Osteoblast (primary cell): ENCODE measurements around the gene DNAH10. TPM values are rescaled to one million over a fixed set of nuclear protein-coding genes. Genes with fewer than 3 reads are reported as not detected.

Source experiments
- DNase-seq: peaks from one replicate; pipeline ENCODE4 v3.0.0; 2011; ENCODE audit warnings: low spot score, mixed read lengths; ENCODE audit not compliant: insufficient read length; ENCODE audit errors: missing footprints
- H2AFZ ChIP-seq: 2 replicates; pipeline ENCODE4 v1.6.0; 2011; ENCODE audit warnings: mild to moderate bottlenecking, low read length
- H3K27ac ChIP-seq: 2 replicates; pipeline ENCODE4 v1.5.1; 2011; ENCODE audit warnings: mild to moderate bottlenecking, low read depth, low read length, moderate library complexity
- H3K27me3 ChIP-seq: 2 replicates; pipeline ENCODE4 v1.6.0; 2012; ENCODE audit warnings: mild to moderate bottlenecking, control low read depth, inconsistent platforms, low read length, moderate library complexity; ENCODE audit not compliant: insufficient read depth
- H3K36me3 ChIP-seq: 2 replicates; pipeline ENCODE4 v1.5.1; 2011; ENCODE audit warnings: mild to moderate bottlenecking, low read length, control low read depth, moderate library complexity; ENCODE audit not compliant: insufficient read depth
- H3K4me1 ChIP-seq: 2 replicates; pipeline ENCODE4 v1.5.1; 2011; ENCODE audit warnings: mild to moderate bottlenecking, low read length, control low read depth, moderate library complexity; ENCODE audit not compliant: insufficient read depth
- H3K4me2 ChIP-seq: 2 replicates; pipeline ENCODE4 v1.6.0; 2011; ENCODE audit warnings: mild to moderate bottlenecking, low read length; ENCODE audit not compliant: insufficient read depth
- H3K4me3 ChIP-seq: fragments of 200-600 bp; sonication (generic); 3 replicates; pipeline ENCODE4 v1.5.1; 2012; ENCODE audit warnings: mild to moderate bottlenecking, low read length, inconsistent platforms; ENCODE audit not compliant: insufficient read depth
- H3K79me2 ChIP-seq: 2 replicates; pipeline ENCODE4 v1.6.0; 2012; ENCODE audit warnings: mild to moderate bottlenecking, low read length, control low read depth, inconsistent platforms; ENCODE audit not compliant: insufficient read depth
- H3K9me3 ChIP-seq: 2 replicates; pipeline ENCODE4 v1.5.1; 2011; ENCODE audit warnings: low read depth, low read length, control low read depth
- H4K20me1 ChIP-seq: 2 replicates; pipeline ENCODE4 v1.6.0; 2012; ENCODE audit warnings: mild to moderate bottlenecking, low read length, control low read depth; ENCODE audit not compliant: insufficient read depth
- CTCF ChIP-seq: IDR thresholded peaks from 2 replicates; pipeline ENCODE4 v1.5.1; 2011; ENCODE audit warnings: mild to moderate bottlenecking, low read depth, low read length, moderate library complexity; ENCODE audit errors: extremely low read depth
- total RNA-seq: library from RNA; depleted of rRNA; stranded (reverse); fragments of >200 nt; gene quantifications from 2 replicates; pipeline ENCODE4 v1.2.3, GENCODE V29; 2012

Gene DNAH10
- total RNA-seq, 1 donor, result 0.72 TPM

GRCh38 chr12:123744836-123745235 lies 17.3 kb upstream of the DNAH10 start:
- no peak overlapping the region for H3K27ac ChIP-seq
- H2AFZ ChIP-seq, result no peak overlapping the region
- H3K4me2 ChIP-seq, result no peak overlapping the region
- no peaks in the 10 kb centered on the region for H3K79me2 ChIP-seq
- H3K9me3 ChIP-seq, result no peaks in the 10 kb centered on the region
- no peak for DNase-seq
- H4K20me1 ChIP-seq, result no peaks in the 10 kb centered on the region
- no peaks in the 10 kb centered on the region for H3K27me3 ChIP-seq
- peaks cover 4% of the 10 kb centered on the region for H3K4me1 ChIP-seq
- no peak for TF ChIP-seq CTCF
- H3K36me3 ChIP-seq, result peaks cover 47% of the 10 kb centered on the region
- H3K4me3 ChIP-seq, result no peak overlapping the region

DNA sequence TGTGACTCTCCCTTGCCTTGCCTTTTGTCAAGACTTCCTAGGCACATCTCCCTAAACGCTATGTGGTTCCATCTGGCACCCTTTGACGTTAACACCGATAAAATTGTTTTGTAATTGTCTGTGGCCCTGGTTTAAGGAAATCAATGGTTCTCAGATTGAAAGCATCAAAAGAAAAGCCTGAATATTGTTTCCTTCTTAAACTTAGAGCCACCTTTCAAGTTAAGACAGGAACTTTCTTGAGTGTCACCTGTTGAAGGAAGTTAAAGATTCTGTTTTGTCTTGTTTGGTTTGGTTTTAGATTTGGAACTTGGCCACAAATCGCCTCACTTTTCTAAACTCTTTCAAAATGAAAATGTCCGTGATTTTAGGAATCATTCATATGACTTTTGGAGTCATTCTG lies 14.8 kb upstream of the DNAH10 start:
- Histone ChIP-seq H3K4me3 (no peak overlapping the region), H3K4me1 (peaks cover 4% of the 10 kb centered on the region), H2AFZ (no peak overlapping the region), H3K27me3 (no peaks in the 10 kb centered on the region), H3K36me3 (peaks cover 37% of the 10 kb centered on the region), H3K79me2 (no peaks in the 10 kb centered on the region), H3K4me2 (no peak overlapping the region), H3K27ac (no peak overlapping the region), H4K20me1 (no peaks in the 10 kb centered on the region), H3K9me3 (no peaks in the 10 kb centered on the region)
- no peak for DNase-seq
- TF ChIP-seq CTCF, result no peak

DNA sequence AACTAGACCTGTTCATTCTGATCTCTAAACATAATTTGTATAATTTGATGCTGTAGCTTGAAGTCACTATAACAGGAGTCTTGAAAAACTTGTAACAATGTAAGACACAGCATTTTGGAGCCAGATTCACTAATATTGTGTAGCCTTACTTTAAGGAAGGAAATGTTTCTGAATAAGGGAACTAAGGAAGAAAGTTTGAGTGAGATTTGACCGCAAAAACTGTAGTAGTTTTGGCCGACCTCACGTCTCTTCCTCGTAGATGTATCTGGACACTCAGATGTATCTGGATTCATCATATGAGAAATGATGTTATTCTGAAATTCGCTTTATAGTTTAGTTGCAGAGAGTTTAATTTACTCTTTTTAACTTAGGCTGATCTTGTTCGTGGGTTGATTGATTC lies 13.9 kb upstream of the DNAH10 start:
- H3K4me3 ChIP-seq, result no peak overlapping the region
- no peak for TF ChIP-seq CTCF
- no peaks in the 10 kb centered on the region for H3K9me3 ChIP-seq
- H3K4me2 ChIP-seq, result no peak overlapping the region
- H2AFZ ChIP-seq, result no peak overlapping the region
- peaks cover 37% of the 10 kb centered on the region for H3K36me3 ChIP-seq
- H3K27me3 ChIP-seq, result no peaks in the 10 kb centered on the region
- no peak for DNase-seq
- no peaks in the 10 kb centered on the region for H3K79me2 ChIP-seq
- peaks cover 4% of the 10 kb centered on the region for H3K4me1 ChIP-seq
- no peak overlapping the region for H3K27ac ChIP-seq
- H4K20me1 ChIP-seq, result no peaks in the 10 kb centered on the region

DNA sequence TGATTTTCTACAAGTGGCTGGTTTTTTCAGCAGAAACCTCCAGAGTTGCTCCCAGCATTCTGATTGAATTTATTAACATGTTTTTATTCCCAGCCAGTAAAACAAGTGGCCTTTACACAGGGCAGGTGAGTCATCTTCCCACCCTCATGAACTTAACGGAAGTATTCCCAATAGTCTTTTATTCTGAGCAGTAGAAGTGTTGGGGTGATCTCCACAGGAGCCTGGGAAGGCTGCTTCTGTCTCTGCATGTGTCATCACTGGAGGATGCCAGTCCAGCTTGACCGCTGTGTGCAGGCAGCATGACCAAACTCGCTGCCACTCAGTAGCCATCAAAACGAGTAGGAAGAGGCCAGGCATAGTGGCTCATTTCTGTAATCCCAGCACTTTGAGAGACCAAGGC lies 13.4 kb upstream of the DNAH10 start:
- Histone ChIP-seq H3K27me3 (no peaks in the 10 kb centered on the region), H3K9me3 (no peaks in the 10 kb centered on the region), H3K79me2 (no peaks in the 10 kb centered on the region), H3K36me3 (peaks cover 35% of the 10 kb centered on the region), H2AFZ (no peak overlapping the region), H4K20me1 (no peaks in the 10 kb centered on the region), H3K4me2 (no peak overlapping the region), H3K4me3 (no peak overlapping the region), H3K4me1 (peaks cover 4% of the 10 kb centered on the region), H3K27ac (no peak overlapping the region)
- peak; percentile 89 for DNase-seq
- no peak for TF ChIP-seq CTCF
